NCI-H524 (cell line): ENCODE results near the gene CCDC78.

Experiments used
- DNase-seq, 2 experiments: peaks; one replicate each; lab custom pipeline; 2025; lab: John Stamatoyannopoulos, UW

The CCDC78 gene

DNA sequence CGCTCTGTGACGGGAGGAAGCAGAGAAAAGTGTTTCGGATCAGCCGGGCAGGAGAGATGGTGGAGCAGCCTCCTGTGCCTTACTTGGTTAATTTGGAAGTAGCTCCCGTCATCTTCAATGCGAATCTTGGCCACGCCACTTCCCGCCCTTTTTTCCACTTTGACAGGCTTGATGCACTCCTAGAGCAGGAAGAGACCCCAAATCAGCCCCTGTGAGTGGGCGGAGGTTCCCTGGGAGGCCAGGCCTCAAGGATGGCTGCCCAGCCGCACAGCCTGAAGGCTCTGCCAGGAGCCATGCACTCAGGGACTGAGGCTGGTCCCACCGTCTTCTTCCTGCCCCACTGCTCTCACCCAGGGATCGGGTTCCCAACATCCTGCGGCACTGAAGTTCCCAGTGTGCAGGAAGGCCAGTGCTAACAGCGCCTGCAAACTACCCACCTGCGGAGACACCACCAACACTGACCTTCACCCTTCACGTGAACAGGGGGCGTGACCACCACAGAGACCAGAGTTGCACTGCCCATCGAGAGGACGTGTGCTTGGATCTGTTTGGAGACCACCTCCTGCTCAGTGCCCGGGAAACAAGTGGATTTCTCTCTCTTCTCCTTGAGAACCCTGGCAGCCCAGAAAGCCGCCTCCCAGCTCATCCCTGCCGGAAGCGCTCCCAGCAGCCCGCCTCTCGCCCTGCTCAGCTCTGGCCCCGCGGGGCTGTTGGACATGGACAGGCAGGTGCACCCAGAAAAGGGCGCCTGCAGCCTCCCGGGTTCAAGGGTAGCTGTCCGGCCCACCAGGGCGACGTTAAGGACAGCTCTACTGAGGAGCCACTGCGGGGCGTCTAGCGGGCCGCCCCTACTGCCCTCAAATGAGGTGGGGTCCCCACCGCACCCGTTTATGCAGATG, 13.6 kb upstream of the CCDC78 start:
- no peak for DNase-seq

GRCh38 chr16:736936-737481, 10.8 kb upstream of the CCDC78 start:
- no peak for DNase-seq

DNA sequence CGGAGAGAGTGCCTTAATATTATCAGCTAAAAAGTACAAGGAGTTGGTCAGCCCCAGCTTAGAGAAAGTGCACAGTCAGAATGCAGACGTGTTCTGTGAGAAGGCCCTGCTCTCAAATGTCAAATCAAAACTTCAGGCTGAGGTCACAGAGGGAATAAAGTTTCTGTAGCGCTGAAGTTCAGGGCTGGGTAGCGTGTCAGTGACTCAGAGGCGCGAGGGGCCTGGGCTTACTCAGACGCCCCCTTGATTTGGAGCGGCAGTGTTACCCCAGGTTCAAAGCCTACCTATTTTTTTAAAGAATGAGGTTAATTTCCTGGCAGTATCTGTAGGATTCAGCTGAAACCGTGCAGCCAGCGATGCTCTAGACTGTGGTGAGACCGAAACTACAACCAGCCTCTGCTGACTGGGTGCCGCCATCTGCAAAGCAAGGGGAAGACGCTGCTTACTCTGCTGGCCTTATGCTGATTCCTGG, 9.8 kb upstream of the CCDC78 start:
- DNase-seq, result no peak

DNA sequence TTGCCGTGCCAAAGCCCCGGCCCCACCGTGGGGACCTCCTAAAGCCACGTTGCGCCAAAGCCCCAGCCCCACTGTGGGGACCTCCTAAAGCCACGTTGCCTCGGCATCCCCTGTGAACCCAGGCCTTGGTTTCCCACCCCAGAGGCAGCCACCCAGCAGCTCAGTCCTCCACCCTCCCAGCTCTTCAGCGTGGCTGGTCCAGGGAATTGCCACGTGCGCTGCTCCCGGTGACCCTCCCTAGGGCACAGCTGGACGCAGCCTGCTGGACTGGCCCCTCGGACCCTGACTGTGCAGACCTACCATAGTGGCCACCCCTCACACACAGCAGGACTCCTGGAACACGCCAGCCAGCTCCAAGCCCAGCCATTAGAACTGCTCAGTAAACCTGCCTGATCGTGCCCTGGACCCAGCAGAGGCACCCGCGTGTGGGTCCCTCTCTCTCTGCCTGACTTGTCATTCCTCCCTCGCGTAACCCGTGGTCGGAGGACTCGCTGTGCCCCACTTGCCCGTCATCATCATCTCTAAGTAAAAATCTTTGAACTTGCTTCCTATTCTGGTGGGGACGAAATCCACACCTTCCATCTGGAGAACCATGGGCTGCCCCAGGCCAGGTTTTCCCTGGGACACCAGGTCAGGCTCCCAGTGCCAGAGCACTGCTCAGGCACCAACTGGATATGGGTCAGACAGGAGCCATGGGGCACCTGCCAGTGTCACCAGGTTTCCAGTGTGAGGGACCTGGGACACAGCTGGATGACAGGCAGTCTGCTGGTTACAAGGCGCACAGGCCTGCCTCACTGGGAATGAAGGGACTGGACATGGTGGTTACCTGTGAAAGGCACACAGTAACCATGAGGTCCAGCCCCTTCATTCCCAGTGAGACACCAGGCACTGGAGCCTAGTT, 9.0 kb upstream of the CCDC78 start:
- DNase-seq, result no peak

- no peak for DNase-seq
Measured at GRCh38 chr16:734208-734980, 8.2 kb upstream of the CCDC78 start.

- no peak for DNase-seq
Measured at GRCh38 chr16:733382-734207, 7.4 kb upstream of the CCDC78 start.

- no peak for DNase-seq
Measured at GRCh38 chr16:732936-733335, 6.7 kb upstream of the CCDC78 start.

- no peak for DNase-seq
Measured at GRCh38 chr16:732332-732731, 6.1 kb upstream of the CCDC78 start.

DNA sequence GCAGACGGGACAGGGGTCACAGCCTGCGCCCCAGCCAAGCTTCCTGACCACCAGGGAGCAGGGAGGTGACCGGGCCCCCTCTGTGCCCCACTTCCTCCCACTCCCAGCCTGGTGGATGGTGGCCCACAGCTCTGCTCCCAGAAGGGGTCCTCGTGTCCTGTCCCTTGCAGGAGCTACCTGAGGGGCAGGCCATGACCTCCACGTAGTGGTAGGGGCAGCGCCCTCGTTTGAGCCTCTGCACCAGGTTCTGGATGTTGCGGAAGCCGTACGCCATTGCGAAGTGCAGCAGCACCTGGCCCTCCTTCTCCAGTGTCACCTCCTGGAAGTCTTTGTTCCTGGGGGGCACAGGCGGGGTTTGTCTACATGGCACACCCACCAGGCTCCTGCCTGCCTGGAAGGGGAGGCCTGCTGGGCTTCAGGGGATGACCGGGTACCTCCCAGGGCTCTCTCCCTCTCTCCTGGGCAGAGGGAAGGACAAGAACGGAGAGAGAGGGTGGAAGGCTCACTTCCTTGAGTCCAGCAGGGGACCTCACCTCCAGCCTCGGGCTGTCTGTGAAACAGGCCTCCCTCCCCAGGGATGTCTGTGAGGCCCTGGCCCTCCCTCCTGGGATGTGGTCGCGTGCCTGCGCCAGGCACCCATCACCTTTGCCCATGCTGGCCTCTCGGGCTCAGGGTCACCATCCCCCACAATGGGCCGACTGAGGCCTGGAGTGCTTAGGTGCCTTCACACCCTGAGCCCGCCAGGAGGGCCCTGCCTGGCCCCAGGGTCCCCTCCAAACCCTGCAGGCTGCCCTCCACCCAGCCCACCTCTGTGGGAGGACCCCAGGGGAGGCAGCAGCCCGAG, 4.6 kb upstream of the CCDC78 start:
- no peak for DNase-seq

GRCh38 chr16:729768-730665, 3.8 kb upstream of the CCDC78 start:
- no peak for DNase-seq

DNA sequence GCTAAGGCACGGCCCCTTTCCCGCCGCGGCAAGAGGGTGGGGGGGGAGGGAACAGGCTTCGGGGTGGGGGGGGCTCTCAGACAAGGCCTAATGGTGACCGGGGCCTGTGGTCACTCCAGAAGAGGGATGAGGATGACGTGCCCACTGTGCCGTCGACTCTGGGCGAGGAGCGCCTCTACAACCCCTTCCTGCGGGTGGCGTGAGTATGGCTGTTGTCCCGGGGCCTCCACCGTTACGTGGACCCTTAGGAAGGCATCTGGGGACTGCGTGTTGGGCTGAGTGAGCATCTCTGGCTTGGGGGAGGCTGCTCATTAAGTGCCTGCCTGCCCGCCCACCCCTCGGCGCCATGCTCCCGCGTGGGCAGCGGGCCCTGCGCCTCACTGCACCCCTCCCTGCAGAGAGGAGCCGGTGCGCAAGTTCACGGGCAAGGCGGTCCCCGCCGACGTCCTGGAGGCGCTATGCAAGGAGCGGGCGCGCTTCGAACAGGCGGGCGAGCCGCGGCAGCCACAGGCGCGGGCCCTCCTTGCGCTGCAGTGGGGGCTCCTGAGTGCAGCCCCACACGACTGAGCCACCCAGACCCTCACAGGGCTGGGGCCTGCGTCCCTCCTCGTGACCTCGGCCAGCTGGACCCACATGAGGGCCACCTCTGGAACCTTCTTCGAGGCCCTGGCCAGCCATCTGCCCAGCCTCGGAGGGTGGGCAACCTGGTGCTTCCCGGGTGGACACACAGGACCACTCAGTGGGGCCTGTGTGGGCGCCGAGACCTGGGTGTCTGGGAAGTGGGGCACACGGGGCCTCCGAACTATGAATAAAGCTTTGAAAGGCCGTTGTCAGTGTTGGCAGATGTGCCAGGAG, 2.9 kb upstream of the CCDC78 start:
- DNase-seq, result no peak

DNA sequence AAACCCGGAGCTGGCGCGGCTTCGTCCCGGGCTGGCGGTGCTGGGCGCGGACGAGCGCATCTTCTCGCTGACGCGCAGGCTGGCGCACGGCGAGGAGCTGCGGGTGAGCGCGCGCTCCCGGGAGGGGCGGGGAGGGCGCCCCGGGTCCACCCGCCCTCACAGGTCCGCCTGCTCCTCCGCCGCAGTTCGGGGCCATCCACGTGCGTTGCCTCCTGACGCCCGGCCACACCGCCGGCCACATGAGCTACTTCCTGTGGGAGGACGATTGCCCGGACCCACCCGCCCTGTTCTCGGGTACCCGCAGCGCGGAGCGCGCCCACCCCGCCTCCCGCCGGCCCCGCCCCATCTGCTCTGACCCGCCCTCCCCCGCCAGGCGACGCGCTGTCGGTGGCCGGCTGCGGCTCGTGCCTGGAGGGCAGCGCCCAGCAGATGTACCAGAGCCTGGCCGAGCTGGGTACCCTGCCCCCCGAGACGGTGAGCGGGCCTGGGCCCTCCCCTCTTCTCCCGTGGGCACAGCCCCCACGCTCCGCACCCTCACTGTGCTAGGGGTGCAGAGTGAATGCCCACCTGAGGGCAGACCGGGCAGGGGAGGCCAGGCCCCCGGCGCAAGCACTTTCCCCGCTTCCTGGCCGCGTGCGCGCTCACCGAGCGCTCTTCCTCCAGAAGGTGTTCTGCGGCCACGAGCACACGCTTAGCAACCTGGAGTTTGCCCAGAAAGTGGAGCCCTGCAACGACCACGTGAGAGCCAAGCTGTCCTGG, 2.1 kb upstream of the CCDC78 start:
- DNase-seq, result peak; percentile 56 to 78

GRCh38 chr16:727291-727977, 1.2 kb upstream of the CCDC78 start:
- DNase-seq, result no peak

DNA sequence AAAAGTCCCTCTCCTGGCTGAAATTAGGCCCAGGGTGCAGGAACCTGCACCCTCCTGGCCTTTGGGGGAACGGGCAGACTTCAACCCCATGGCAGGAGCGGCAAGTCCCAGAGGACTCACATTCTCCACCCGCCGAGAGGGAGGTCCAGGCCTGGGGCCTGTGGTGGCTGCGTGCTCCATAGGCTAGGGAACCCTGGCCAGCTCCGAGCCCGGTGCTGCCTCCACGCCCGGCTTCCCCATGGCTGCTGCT, 130 bp downstream of the CCDC78 start:
- DNase-seq, result no peak

DNA sequence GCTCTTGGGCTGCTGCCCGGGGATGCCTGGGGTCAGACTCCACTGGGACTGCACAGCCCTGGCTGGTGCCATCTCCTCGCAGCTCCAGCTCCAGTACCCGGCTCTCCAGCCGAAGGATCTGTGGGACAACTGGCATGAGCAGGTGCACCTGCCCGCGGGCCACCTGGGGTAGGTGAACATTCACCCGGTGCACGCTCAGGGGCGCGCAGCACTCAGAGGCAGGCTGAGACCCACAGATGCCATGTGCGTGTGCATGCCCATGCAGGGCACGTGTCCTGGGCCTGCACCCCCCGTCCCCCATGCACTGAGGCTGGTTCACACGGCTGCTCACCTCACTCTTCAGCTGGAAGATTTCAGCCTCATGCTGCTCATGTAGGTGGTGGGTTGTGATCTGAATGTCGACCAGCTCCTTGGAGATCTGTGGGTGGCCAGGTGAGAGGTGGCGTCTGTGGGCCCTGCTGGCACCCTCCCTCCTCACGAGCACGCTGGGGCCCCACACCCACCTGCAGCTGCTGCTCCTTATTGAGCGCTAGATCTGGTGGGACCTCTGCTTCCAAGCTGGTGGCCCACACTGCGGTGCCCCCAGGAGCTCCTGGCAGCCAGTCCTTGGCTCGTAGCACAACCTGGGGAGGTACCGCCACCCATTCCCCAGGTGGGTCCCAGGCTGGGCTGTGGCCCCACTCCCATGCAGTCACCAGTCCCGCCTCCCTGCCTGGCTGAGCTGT, 618 bp downstream of the CCDC78 start:
- DNase-seq, result no peak

DNA sequence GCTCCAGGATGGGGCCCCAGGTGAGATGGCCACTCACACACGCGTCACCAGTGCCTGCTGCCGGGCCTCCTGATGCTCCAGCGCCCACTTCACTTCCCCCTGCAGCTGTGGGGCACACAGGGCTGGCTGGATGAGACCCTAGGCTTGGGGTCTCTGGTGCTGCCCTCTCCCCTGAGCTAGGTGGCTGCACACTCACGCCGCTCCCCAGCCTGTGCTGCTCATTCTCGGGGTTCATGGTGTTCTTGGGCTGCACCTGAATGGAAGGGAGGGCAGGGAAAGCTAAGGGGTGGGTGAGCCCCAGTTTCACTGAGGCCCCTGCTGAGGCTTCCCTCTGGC, 1.2 kb downstream of the CCDC78 start:
- DNase-seq, result no peak
